NB4 (cell line): ENCODE results near the gene ADGRL3.

ENCODE experiments used
- MYC ChIP-seq: IDR thresholded peaks from 2 replicates; pipeline ENCODE4 v1.6.1; 2011; ENCODE audit warnings: low read depth, low read length
- POLR2A ChIP-seq: IDR thresholded peaks from 2 replicates; pipeline ENCODE4 v1.6.1; 2011; ENCODE audit warnings: mild to moderate bottlenecking; ENCODE audit not compliant: insufficient read length; ENCODE audit errors: extremely low read depth
- TF ChIP-seq, protein P1 (sequence below): IDR thresholded peaks from one replicate; pipeline ENCODE4 v1.5.1; 2012; ENCODE audit warnings: low read depth, low read length
- TF ChIP-seq, protein P2 (sequence below): IDR thresholded peaks from 2 replicates; pipeline ENCODE4 v1.6.1; 2011; ENCODE audit warnings: low read depth, low read length

DNA sequence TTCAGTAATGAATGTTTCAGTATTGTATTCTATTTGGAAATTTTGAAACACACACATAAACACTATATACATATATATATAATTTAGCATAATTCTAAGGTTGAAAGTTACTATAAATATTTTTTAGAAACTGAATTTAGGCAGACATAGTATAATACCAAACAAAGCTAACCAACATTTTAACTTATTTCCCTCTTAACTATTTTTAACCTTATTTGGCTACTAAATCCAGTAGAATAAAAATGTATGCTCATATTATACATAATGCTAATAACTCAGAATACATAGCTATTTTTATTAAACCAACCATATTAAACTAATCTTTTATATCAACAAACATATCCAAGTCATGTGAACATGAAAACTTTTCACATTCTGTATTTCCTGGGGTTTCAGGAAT, 563.6 kb downstream of the ADGRL3 start:
- TF ChIP-seq, protein P1, sequence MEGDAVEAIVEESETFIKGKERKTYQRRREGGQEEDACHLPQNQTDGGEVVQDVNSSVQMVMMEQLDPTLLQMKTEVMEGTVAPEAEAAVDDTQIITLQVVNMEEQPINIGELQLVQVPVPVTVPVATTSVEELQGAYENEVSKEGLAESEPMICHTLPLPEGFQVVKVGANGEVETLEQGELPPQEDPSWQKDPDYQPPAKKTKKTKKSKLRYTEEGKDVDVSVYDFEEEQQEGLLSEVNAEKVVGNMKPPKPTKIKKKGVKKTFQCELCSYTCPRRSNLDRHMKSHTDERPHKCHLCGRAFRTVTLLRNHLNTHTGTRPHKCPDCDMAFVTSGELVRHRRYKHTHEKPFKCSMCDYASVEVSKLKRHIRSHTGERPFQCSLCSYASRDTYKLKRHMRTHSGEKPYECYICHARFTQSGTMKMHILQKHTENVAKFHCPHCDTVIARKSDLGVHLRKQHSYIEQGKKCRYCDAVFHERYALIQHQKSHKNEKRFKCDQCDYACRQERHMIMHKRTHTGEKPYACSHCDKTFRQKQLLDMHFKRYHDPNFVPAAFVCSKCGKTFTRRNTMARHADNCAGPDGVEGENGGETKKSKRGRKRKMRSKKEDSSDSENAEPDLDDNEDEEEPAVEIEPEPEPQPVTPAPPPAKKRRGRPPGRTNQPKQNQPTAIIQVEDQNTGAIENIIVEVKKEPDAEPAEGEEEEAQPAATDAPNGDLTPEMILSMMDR = no peak
- TF ChIP-seq, protein P2, sequence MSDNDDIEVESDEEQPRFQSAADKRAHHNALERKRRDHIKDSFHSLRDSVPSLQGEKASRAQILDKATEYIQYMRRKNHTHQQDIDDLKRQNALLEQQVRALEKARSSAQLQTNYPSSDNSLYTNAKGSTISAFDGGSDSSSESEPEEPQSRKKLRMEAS = no peak
- TF ChIP-seq POLR2A (no peak), MYC (no peak)
